Stomach smooth muscle (tissue), 2 donors: ENCODE measurements around the gene RPUSD3.

Experiments
- H3K27ac ChIP-seq: one replicate; pipeline ENCODE4 v1.7.0; 2013; ENCODE audit warnings: mild to moderate bottlenecking, low read length, inconsistent platforms
- H3K27me3 ChIP-seq, 2 donors: one replicate each; pipeline ENCODE4 v1.7.0; 2013; ENCODE audit warnings: low read length in 2 of 2; ENCODE audit not compliant: insufficient read depth in 2 of 2, control insufficient read depth in 1 of 2
- H3K36me3 ChIP-seq, 2 donors: one replicate each; pipeline ENCODE4 v1.7.0; 2013; ENCODE audit warnings: low read length in 2 of 2; ENCODE audit not compliant: control insufficient read depth in 2 of 2, insufficient read depth in 2 of 2
- H3K4me1 ChIP-seq: one replicate; pipeline ENCODE4 v1.7.0; 2013; ENCODE audit warnings: low read length; ENCODE audit not compliant: control insufficient read depth, insufficient read depth
- H3K4me3 ChIP-seq, 2 donors: one replicate each; pipeline ENCODE4 v1.7.0; 2013; ENCODE audit warnings: low read length in 2 of 2
- H3K9ac ChIP-seq, 2 donors: one replicate each; pipeline ENCODE4 v1.7.0; 2013; ENCODE audit warnings: low read length in 2 of 2, mild to moderate bottlenecking in 1 of 2
- H3K9me3 ChIP-seq, 2 donors: one replicate each; pipeline ENCODE4 v1.7.0; 2013; ENCODE audit warnings: low read length in 2 of 2; ENCODE audit not compliant: control insufficient read depth in 2 of 2
- donor health status: healthy.
- donor health status: Pancreatic carcinoma.

Gene RPUSD3

GRCh38 chr3:9803494-9803893 is 40.3 kb downstream of the RPUSD3 start:
- Histone ChIP-seq H3K9ac (no peak overlapping the region), H3K36me3 (peaks cover 56 to 71% of the 10 kb centered on the region in 2 donors), H3K4me3 (no peak overlapping the region), H3K9me3 (no peaks in the 10 kb centered on the region), H3K4me1 (no peaks in the 10 kb centered on the region), H3K27ac (no peak overlapping the region), H3K27me3 (no peaks in the 10 kb centered on the region)

DNA sequence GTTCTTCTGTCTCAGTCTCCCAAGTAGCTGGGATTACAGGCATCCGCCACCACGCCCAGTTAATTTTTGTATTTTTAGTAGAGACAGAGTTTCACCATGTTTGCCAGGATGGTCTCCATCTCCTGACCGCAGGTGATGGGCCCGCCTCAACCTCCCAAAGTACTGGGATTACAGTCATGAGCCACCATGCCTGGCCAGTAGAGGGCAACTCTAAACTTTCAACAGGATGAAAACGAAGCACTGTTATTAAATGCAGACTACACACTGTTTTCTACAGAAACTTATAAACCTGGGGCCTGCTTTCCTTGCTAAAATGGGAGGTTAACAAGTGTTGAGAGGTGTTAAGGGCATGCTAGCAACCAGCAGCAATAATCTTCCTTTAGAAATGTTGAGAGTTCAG is 43.3 kb downstream of the RPUSD3 start:
- no peak overlapping the region for H3K4me3 ChIP-seq
- H3K36me3 ChIP-seq = peaks cover 59 to 63% of the 10 kb centered on the region in 2 donors
- no peak overlapping the region for H3K9ac ChIP-seq
- no peaks in the 10 kb centered on the region for H3K27me3 ChIP-seq
- H3K4me1 ChIP-seq = peaks cover 3% of the 10 kb centered on the region
- no peak overlapping the region for H3K27ac ChIP-seq
- no peaks in the 10 kb centered on the region for H3K9me3 ChIP-seq

DNA sequence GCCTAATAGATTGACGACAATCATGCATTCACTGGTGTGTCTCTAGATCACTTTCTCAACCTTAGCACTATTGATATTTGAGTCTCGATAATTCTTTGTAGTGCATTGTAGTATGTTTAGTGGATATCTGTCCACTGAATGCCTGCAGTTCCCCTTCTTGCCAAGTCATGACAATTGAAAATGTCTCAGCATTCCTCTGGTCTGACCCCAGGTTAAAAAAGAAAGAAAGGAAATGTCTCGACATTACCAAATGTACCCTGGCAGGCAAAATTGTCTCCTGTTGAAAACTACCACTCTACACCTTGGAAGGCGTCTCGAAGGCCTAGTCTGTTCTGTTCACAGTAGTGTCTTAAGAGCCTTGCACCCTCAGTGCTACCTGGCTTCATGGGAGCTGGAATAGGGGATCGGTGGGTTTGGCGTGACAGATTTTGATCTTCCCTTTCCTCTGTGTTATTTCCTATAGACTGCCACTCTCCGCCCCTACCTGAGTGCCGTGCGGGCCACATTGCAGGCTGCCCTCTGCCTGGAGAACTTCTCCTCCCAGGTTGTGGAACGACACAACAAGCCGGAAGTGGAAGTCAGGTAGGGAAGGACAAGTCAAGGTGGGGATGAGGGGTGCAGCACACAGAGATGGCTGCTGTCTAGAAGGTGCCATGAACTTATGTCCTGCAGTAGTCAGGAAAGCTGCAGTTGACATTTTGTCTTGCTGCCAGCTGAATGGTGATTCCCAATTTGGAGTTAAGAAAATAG is 46.4 kb downstream of the RPUSD3 start:
- Histone ChIP-seq H3K4me1 (peaks cover 17% of the 10 kb centered on the region), H3K36me3 (peaks cover 38 to 40% of the 10 kb centered on the region in 2 donors), H3K27ac (no peak overlapping the region), H3K9me3 (no peaks in the 10 kb centered on the region), H3K9ac (no peak overlapping the region), H3K27me3 (no peaks in the 10 kb centered on the region), H3K4me3 (no peak overlapping the region)

GRCh38 chr3:9795207-9795606 is 48.6 kb downstream of the RPUSD3 start:
- H3K36me3 ChIP-seq = peaks cover 33 to 34% of the 10 kb centered on the region in 2 donors
- no peak overlapping the region for H3K27ac ChIP-seq

DNA sequence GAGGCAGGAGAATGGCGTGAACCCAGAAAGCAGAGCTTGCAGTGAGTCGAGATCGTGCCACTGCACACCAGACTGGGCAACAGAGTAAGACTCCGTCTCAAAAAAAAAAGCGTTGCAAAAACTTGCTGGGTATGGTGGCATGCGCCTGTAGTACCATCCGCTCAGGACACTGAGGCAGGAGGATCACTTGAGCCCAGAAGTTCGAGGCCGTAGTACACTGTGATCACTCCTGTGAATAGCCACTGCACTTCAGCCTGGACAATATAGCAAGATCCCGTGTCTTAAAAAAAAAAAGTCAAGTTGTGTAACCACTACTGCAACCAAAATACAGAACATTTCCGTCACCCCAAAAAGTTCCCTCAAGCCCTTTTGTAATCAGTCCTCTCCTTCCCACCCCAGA is 49.4 kb downstream of the RPUSD3 start:
- no peaks in the 10 kb centered on the region for H3K27me3 ChIP-seq
- no peak overlapping the region for H3K9ac ChIP-seq
- H3K9me3 ChIP-seq = no peaks in the 10 kb centered on the region
- H3K36me3 ChIP-seq = peaks cover 30 to 31% of the 10 kb centered on the region in 2 donors
- peaks cover 36% of the 10 kb centered on the region for H3K4me1 ChIP-seq
- peak overlapping the region in 1 of 2 donors; percentile 98 for H3K4me3 ChIP-seq
- no peak overlapping the region for H3K27ac ChIP-seq

More at GRCh38 chr3:9795207-9795606, 48.6 kb downstream of the RPUSD3 start:
- Histone ChIP-seq H3K4me1 (peaks cover 36% of the 10 kb centered on the region), H3K9me3 (no peaks in the 10 kb centered on the region), H3K27me3 (no peaks in the 10 kb centered on the region), H3K9ac (no peak overlapping the region), H3K4me3 (no peak overlapping the region)

DNA sequence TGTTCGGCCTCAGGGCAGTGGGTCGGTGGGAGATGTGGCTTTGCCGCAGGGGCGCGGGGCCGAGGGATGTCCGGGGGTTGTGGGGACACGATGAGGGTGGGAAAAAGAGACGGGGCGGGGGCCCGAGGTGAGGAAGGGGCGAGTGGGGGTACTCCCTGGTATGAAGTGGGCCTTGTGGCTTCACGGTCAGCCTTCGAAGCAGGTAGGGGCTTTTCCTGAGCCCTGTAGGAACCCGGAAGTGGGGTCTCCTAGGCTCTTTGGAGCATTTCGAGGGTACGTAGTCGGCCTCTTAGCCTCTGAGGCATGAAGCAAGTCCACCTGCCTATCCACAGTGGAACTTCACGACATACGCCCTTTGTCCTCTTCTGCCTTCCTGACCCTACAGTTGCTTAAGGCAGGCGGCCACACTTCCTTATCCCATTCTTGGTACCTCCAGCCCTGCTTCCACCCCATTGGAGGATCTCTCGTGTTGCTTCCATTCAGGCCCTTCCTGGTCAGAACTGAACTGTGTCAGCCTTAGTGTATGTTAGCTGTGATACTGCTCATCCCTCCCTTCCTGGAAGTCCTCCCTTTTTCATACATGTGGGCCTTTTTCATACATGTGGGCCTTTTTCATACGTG is 50.5 kb downstream of the RPUSD3 start:
- H3K4me1 ChIP-seq = peaks cover 36% of the 10 kb centered on the region
- peaks cover 26 to 28% of the 10 kb centered on the region in 2 donors for H3K36me3 ChIP-seq
- H3K9me3 ChIP-seq = no peaks in the 10 kb centered on the region
- H3K27me3 ChIP-seq = no peaks in the 10 kb centered on the region
- peak overlapping the region; percentile 97 for H3K27ac ChIP-seq
- H3K4me3 ChIP-seq = peak overlapping the region; percentile 97 to 98
- H3K9ac ChIP-seq = peak overlapping the region; percentile 99 to 100

DNA sequence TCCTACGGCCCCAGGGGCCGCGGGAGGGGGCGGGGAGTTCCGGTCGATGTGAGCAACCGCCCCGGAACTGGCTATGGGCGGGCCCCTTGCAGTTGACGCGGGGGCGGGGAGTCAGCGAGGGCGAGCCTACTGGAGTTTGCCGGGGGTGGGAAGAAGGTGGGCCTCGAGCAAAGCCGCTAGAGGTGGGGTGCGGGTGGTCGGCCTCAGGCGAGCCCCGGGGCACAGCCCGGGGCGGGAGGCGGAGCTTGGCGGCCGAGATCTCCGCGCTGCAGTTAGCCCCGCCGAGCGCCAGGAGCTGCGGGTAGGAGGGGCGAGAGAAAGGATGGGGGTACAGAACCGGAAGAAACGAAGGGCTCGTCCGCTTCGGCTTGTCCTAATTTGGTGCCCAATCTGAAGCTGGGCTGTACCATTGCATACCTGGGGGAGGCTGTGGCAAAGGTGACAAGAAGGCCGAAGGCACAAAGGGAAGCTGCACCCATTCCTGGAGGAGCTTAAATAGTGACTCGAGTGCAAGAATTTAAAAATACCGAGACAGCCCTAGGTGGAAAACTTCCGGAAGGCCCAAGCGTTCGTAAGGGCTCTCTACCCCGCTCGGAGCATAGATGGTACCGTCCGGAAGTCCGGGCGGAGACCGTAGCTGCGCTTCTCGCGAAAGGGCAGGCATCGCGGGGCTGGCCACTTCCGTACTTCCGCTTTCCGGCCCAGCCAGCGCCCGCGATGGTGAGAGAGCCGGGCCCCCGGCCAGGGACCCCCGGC is 51.2 kb downstream of the RPUSD3 start, which contains the start of the genes ARPC4 and TADA3:
TSS of gene ARPC4 (plus strand) at position 678 of the 756 bp plus-strand sequence. CDS start at position 718, 40 bp downstream.
TSS of gene TADA3 (minus strand) at position 69 of the 756 bp plus-strand sequence. CDS start 1,007 bp downstream, outside the sequence.
- Histone ChIP-seq H3K4me3 (peak within 1 kb of the TSS; percentile 97 to 98), H3K4me1 (peaks cover 36% of the 10 kb centered on the region), H3K27ac (peak within 1 kb of the TSS; percentile 97), H3K9ac (peak within 1 kb of the TSS; percentile 99 to 100), H3K9me3 (no peaks in the 10 kb centered on the region), H3K27me3 (no peaks in the 10 kb centered on the region), H3K36me3 (peaks cover 22 to 26% of the 10 kb centered on the region in 2 donors)

- peak overlapping the region; percentile 97 for H3K27ac ChIP-seq
- no peaks in the 10 kb centered on the region for H3K27me3 ChIP-seq
- no peaks in the 10 kb centered on the region for H3K9me3 ChIP-seq
- H3K9ac ChIP-seq = peak overlapping the region; percentile 99 to 100
- H3K36me3 ChIP-seq = peaks cover 21 to 29% of the 10 kb centered on the region in 2 donors
- H3K4me3 ChIP-seq = peak overlapping the region; percentile 97 to 98
- peaks cover 36% of the 10 kb centered on the region for H3K4me1 ChIP-seq
These were observed 51.9 kb downstream of the RPUSD3 start for GRCh38 chr3:9791790-9792404.

GRCh38 chr3:9791127-9791526 is 52.7 kb downstream of the RPUSD3 start:
- peak overlapping the region; percentile 97 to 98 for H3K4me3 ChIP-seq
- H3K9ac ChIP-seq = peak overlapping the region; percentile 51 to 100
- peaks cover 26 to 34% of the 10 kb centered on the region in 2 donors for H3K36me3 ChIP-seq
- H3K9me3 ChIP-seq = no peaks in the 10 kb centered on the region
- H3K27me3 ChIP-seq = no peaks in the 10 kb centered on the region
- peak overlapping the region; percentile 97 for H3K27ac ChIP-seq
- peaks cover 34% of the 10 kb centered on the region for H3K4me1 ChIP-seq
